Activated effector memory CD4-positive, alpha-beta T cell treated with Interleukin-2 at 50 U/mL for 16 hours (primary cell): Measurements from ENCODE around the gene EXOC5.
"Not testable (repeated sequence)": the region's sequence is repeated elsewhere in the genome, so short reads cannot be mapped to it uniquely, and the experiment has no call there.

Experiments used
- DNase-seq: peaks from one replicate; pipeline ENCODE4 v3.0.0-alpha.2; 2020

The EXOC5 gene

GRCh38 chr14:57246933-57247657 is 21.6 kb downstream of the EXOC5 start:
- no peak for DNase-seq

GRCh38 chr14:57245941-57246340 is 22.8 kb downstream of the EXOC5 start:
- DNase-seq = no peak

DNA sequence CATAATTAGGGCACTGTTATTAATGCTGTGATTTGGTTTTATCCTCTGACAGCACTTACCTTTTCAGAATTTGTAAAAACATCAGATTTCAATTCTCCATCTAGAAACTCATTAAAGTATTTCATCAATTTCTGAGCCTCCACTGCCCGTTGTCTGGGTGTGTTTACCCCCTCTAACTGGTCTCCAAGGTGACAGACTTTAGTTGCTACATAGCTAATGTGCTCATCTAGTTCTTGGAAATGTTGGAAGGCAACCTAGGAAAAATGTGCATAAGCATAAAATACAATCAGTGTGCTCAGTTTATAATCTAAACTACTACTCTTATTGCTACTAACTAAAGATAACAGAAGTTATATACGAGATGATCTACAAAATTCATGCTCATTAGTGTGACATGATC is 24.6 kb downstream of the EXOC5 start:
- DNase-seq = no peak

DNA sequence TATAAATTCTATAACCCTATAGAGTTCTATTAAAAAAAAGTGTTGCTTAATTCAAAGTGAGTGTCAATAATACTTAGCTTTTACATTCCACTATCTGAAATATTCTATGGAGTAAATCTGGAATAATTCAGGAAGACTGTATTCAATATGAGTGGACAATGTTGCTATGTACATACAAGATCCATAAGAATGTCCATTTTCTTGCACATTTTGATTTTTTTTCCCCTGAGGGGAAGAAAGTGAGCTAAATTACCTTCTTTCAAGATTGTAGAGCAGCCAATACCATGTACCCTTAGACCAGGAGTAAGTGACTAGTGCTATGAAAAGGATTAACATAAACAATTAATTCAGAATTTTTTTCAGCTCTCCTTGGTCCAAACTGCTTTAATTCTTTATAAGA is 25.4 kb downstream of the EXOC5 start:
- no peak for DNase-seq

GRCh38 chr14:57240115-57240514 is 28.6 kb downstream of the EXOC5 start:
- DNase-seq = not testable (repeated sequence)

GRCh38 chr14:57232006-57232405 is 36.7 kb downstream of the EXOC5 start:
- no peak for DNase-seq

GRCh38 chr14:57228320-57228719 is 40.4 kb downstream of the EXOC5 start:
- not testable (repeated sequence) for DNase-seq

DNA sequence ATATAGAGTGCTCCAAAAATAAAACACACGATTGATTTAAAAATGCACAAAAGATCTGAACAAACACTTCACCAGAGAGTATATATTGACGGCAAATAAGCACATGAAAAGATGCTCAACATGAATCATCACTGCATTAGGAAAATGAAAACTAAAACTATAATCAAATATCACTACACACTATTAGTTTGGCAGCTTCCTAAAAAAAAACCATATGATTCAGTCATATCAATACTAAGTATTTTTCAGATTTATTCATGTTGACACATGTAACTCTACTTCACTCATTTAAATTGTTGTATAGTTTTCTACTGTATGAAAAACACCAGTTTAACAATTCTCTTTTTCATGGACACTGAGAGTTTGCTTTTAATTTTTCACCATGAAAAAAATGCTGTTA is 41.6 kb downstream of the EXOC5 start:
- DNase-seq = no peak

DNA sequence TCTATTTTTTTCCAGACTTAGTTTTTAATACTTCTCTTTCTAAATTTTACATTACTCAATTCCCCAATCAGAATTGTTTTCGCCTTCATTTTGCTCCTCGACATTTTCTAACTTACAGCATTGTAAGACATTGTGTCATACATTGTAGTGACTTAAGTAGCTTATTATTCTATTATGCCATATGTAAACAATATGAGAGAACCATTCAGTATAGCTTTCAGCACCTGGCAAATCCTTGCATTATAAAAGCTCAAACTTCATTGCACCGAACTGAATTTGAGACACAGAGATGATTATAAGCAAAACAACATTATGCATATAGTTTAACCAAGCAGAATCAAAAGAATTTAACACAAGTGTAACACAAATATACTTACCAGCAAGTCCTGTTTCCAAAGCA is 46.8 kb downstream of the EXOC5 start:
- no peak for DNase-seq

DNA sequence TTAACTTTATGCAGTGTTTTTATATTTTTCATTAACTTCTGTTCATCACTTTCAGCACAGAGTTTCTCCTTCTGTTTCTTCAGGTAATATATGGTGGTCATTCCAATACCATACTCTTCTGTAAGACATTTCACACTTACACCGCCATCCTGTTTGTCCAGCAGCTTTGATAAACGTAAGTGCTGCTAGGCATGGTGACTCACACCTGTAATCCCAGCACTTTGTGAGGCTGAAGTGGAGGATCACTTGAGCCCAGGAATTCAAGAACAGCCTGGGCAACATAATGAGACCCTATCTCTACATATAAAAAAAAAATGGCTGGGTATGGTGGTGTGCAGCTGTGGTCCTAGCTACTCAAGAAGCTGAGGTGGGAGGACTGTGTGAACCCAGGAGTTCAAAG is 55.8 kb downstream of the EXOC5 start:
- no peak for DNase-seq

DNA sequence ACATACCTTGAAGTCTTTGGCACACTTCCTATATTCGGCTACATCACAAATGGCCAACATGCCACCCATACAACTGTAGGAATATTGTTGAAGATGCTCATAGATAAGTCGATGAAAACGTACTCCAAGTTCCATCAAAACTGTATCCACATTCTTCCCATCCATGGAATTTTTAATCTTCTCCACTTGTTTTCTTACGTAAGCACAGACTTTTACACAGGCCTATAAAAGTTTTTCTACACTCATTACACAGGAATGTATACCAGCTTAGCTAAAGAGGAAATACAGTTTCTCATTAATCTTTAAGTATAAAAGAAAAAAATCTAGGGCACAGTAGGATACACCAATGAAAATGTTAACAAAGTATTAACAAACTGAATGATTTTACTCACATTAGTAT is 59.1 kb downstream of the EXOC5 start:
- no peak for DNase-seq

- DNase-seq = no peak
These were observed 62.8 kb downstream of the EXOC5 start for GRCh38 chr14:57205938-57206337.

DNA sequence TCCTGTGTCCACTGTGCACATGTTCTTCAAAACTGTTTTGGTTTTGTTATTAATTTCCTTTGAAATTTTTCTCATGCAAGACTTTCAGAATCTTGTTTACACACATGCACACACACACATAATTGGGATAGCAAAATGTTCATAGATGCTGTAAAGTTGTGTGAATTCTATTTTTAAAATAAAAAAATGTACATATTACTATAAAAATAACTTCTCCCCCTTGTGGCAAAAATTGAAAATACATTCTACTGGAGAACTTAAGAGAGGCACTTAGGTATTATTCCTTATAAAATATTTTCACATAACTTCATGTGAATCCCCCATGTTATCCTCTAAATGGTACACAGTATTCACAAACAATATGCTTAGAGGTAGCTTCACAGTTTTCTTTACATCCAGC is 66.0 kb downstream of the EXOC5 start:
- not testable (repeated sequence) for DNase-seq

- DNase-seq = no peak
These were observed 68.8 kb downstream of the EXOC5 start for GRCh38 chr14:57199921-57200320.

DNA sequence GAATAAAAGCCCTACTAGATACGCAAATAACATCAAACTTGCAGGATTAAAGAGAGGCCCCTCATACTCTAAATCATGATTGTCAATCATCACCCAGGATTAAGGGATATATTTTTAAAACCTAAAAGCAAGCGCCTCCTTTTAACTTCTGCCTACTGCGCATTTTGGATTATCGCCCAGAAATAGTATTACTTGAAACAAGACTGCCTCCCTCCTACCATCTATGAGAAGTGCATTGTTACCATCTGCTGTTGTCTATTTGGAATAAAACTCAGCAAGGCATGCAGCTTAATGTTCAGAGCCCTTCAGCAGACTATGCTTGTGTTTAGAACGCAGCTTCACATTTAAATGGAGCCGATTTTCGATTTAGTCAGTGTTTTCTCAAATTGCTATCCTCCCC is 79.6 kb downstream of the EXOC5 start:
- no peak for DNase-seq

DNA sequence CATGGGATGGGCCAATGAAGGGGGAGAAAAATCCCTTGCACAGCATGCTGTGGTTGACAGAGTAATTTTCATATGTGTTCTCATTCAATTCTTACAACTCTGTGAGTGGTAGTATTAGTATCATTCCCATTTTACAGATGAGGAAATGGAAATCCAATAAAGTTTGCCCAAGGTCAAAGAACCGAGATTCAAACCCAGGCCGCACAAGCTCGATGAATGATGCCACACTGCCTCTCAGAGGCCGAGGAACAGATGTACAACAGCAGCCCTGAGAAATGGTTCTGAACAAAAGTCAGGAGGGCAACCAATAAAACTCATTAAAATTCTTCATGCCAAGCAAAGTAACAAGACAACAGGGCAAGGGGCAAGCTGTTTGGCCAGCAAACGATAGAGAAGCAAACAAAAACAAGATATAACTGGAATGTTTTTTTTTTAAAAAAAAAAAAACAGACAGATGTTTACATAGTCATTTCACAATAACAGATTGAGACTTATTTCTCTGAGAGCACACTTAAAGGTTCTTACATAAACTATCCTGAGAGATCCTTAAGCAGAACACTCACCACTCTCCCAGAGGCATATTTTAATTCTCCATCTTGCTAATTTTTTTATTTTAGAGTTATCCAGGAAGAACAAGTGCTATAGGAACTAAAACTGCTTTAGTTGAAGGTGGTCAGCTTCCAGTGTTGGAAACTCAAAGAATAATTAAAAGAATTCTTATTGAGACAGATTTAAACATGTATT is 85.8 kb downstream of the EXOC5 start:
- DNase-seq = no peak

- DNase-seq = no peak
These were observed 89.4 kb downstream of the EXOC5 start for GRCh38 chr14:57179273-57179672.

GRCh38 chr14:57174466-57174865 is 94.2 kb downstream of the EXOC5 start:
- DNase-seq = no peak

DNA sequence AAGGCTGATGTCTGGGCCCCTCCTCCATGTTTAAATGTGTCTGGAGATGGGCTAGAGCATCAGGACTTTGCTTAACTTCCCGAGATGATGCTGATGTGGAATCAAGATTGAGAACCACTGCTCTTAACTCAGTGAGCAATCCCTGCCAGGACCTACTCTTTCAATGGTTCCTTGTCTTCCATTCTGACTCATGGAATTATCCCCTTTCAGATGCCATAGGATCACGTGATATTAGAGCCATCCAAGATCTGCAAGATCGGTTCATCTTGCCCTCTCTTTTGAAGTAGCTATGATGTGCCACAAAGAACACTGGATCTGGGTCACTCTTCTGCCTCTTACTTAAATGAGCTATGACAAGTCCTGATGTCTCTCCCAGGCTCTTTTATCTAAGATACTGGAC is 96.8 kb downstream of the EXOC5 start:
- DNase-seq = no peak

DNA sequence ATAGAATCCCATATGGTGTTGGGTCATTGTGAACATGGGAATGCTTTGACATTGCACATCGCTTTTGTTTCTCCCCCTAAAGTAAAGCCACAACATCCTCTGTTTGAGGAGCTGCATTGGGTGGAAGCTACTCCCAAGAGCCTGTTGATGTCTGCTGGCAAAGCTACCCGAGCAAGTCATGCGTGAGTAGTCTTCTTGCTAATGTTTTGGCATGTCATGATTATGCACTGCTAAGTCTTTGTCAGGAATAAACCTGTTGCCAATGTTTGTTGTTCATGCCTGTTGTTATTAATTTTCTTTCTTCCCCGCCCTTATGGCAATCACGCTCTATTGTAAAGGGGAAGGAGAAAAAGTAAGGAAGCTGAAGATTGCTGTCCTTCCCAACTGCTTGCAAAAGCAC is 97.3 kb downstream of the EXOC5 start:
- no peak for DNase-seq

DNA sequence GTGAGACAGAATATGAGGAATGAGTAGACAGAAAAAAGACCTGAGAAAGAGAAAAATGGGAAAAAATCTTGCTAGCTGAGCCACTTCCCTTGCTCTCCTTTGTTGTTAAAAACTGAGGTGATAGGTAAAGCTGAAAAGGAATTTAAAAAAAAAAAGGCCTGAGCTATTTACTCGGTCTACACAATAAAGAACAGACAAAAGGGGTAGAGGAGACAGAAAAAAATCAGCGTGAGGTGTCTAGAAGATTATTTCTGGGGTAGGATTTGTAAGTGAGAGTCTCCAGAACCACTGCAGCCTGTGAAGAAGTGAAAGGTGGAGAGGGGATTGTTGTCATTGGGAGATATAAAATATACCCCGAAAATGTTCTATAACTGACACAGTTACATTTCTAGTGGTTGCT is 98.8 kb downstream of the EXOC5 start:
- no peak for DNase-seq

DNA sequence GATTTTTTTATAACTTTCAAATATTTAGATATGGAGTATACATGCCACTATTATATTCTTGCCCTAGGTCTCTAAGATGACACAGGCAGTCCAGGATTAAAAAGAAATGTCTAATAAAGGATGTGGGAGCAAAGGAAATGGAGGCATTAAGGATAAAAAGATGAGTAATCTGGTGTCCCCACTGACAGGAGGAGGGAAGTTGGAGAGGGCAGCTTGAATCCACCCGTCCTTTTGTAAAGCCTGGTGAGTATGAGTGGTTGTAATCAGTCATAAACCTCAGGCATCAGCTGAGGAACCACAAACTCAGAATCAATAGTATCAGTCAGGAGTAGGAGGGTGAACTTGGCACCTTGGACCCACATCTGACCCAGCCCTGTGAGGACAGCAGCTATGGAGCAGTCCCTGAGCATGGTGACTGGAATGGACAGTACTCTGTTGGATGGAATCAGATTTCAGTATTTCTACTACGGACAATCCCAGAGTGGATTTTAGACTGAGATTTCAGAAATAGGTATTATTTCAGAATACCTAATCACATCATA is 100.5 kb downstream of the EXOC5 start:
- no peak for DNase-seq

GRCh38 chr14:57161583-57162234 is 107.0 kb downstream of the EXOC5 start:
- no peak for DNase-seq

DNA sequence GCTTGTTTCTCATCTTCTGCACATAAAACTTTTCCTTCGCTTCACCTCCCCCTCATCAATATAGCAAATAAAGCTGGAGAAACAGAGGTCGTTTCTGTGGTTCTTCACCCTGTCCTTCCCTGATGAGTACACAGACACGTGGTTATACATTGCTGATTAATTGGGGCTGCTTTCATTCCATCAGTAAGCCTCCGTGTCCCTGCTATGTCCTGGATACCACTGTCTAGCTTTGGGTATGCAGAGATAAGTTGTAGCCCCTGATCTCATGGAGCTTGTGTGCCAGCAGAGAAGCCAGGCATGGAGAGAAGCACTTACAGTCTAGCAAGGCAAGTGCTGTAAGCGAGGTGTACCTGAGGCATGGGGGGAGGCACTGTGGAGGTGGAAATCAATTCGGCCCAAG is 108.4 kb downstream of the EXOC5 start:
- DNase-seq = no peak
